Kidney glomerular epithelial cell (primary cell): ENCODE results near the gene FSTL3.
"Not testable (repeated sequence)": the region's sequence is repeated elsewhere in the genome, so short reads cannot be mapped to it uniquely, and the experiment has no call there.

Source experiments
- DNase-seq: peaks from one replicate; lab custom pipeline; 2025; lab: John Stamatoyannopoulos, UW

FSTL3 gene

GRCh38 chr19:676339-677105 lies at the start of gene FSTL3:
Gene FSTL3 (plus strand): TSS chr19:676392. CDS start chr19:676424, 32 bp downstream.
- no peak for DNase-seq

GRCh38 chr19:626566-626965 lies 49.6 kb upstream of the FSTL3 start:
- not testable (repeated sequence) for DNase-seq

- DNase-seq = no peak
Measured at GRCh38 chr19:628168-628567, 48.0 kb upstream of the FSTL3 start.

DNA sequence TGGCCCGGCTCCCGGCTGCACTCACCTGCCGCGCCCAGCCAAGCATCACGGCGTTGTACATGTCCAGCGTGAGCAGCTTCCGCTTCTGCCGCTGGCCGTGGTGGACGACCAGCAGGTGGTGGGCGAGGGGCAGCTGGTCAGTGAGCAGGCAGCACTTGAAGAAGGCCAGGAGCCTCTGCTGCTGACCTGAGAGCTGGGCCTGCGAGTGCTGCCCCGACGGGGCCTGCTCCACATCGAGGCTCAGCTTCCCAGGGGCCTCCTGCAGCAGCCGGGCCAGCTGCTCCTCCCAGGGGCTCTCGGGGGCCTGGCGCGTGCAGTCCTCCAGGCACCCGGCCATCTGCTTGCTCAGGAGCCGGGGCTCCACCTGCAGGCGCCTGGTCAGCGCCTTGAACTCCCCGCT lies 46.7 kb upstream of the FSTL3 start:
- not testable (repeated sequence) for DNase-seq

DNA sequence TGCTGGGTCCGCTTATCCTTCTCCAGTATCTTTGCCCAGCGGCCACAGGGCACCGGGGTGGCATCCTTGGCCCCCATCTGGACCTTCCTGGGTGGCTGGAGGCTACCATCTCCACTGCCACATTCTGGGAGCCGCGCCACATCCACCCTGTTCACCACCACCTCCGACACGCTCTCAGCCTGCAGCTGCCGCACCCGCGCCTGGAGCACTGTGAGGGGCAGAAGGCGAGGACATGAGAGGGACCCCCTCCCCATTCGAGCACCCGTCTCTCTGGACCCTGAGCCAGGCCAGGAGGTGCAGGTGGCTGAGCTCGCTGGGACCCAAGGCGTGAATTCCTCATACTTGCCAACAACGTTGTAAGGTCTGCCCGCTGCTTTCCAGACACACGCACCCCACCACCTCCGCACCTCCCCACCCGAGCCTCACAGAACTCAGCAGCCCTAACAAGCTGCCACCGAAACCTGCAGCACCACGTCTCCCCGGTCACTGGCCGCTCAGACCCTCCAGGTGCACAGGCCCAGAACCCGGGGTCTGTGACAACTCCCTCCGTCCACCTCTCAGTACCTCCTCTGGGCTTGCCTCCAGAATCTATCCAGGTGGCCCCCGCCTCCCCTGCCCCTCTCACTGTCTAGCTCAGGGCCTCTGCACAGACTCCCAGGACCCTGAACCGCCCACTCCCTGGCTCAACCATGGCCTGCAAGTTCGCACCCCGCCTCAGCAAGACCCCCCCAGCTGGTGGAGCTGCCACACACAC lies 46.1 kb upstream of the FSTL3 start:
- no peak for DNase-seq

GRCh38 chr19:632579-633067 lies 43.6 kb upstream of the FSTL3 start:
- DNase-seq = peak; percentile 18

GRCh38 chr19:633068-633785 lies 43.0 kb upstream of the FSTL3 start, which contains the start of gene POLRMT:
Gene POLRMT (minus strand): TSS chr19:633537. CDS start chr19:633512, 25 bp downstream.
- DNase-seq = peak; percentile 95

DNA sequence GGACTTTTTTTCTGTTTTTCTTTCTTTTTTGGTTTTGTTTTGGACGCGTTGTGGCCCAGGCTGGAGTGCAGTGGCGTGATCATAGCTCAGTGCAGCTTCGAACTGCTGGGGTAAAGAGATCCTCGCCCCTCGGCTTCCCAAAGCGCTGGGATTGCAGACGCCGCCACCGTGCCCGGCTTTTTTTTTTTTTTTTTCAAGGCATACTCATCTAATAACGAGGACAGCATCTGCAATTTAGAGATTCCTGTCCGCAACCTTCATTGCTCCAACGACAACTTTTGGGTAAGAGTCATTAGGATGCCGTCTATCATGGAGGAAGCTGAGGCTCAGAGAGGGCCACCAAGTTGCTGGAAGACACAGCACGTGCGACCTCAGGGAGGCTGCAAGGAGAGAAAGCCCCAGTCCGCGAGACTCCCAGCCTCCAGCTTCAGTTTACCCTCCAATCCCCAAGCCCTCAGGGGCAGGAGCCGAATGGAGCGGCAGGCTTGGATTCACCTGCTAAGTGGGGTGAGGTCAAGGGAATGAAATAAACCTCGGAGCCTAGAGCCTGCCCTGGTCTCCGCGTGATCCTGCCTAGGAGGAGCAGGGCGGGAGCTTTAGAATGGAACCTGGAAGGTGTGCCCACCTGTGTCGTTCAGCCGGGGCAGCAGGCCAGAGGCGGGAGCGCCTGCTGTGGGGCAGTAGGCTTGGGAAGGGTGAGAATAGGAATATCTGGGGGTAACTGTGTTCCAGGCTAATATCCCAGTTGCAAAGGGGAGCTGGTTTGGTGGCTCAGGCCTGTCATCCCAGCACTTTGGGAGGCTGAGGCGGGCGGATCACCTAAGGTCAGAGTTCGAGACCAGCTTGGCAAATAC lies 42.2 kb upstream of the FSTL3 start:
- no peak for DNase-seq

- no peak for DNase-seq
Measured at GRCh38 chr19:634975-635652, 41.1 kb upstream of the FSTL3 start.

GRCh38 chr19:638906-639252 lies 37.3 kb upstream of the FSTL3 start:
- no peak for DNase-seq

GRCh38 chr19:639253-640160 lies 36.7 kb upstream of the FSTL3 start, which contains the start of gene FGF22:
Gene FGF22 (plus strand): TSS chr19:639879. CDS start chr19:639926, 47 bp downstream.
- DNase-seq = peak; percentile 42

- DNase-seq = no peak
Measured at GRCh38 chr19:640161-640558, 36.0 kb upstream of the FSTL3 start.

DNA sequence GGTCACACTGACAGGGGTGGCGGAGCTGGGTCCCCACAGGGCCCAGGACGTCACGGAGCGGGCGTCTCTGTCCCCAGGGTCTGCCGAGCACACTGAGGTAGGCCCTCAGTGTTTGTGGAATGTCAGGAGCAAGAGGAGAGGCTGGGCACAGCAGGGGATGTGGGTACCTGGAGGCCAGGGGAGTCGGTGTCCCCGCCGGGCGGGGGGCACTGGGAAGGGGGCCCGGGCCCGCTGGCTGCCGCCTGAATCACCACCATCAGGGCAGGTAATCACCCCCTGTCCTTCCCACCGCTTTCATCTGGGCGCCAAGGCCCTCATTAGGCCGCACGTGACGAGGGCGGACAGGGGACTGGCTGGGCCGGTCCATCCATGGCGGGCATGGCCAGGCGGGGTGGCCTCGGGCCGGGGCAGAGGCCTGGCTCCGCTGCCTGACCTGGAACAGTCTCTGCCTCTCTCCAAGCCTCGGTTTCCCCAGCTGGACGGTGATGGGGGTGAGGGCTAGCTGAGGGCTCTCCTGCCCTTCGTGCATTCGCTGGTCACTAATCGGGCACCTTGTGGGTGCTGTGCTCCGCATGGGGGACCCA lies 35.5 kb upstream of the FSTL3 start:
- no peak for DNase-seq

DNA sequence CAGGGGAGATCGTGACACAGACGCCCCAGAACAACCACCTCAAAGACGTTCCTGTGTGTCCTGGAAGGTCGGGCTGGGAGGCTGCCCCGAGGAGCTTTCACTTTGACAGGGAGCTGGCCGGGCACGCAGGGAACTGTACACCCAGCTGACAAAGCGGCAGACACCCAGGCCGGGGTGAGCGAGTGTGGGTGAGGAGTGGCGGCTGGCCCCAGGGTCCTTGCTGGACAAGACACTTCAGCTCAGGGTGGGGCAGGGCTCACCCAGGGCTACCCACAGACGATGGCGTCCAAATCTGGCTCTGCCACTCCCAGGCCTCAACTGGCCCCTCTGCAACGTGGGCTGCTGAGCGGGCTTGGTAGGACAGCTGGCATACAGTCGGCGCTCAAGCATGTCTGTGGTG lies 34.5 kb upstream of the FSTL3 start:
- no peak for DNase-seq

DNA sequence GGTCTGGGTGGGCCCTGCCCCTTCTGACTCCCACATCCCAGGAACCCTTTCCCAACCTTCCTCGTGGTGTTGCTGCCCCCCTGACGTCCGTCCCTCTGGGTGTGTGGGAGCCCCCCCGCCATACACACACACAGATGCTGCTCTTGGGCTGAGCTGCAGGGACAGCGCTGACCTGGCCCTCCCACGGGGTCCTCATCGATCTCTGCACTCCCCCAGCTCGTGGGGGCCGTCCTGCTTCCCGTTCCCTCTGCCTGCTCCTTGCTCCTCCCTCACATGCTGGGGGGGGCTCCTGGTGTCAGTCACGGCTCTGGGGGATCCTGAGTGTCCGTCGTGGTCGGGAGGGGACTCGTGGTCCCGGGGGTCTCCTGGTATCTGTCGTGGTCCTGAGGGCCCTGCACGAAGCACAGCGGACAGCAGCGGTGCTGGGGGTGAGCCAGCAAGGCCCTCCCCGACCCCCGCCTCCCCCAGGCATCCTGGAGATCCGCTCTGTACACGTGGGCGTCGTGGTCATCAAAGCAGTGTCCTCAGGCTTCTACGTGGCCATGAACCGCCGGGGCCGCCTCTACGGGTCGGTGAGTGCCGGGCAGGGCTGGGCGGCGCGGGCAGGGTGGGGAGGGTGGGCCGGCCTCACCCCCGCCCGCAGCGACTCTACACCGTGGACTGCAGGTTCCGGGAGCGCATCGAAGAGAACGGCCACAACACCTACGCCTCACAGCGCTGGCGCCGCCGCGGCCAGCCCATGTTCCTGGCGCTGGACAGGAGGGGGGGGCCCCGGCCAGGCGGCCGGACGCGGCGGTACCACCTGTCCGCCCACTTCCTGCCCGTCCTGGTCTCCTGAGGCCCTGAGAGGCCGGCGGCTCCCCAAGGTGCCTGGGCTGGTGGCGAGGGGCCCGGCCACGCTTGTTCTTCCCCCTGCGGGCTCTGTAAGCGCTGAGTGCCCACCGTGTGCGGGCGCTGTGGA lies 33.1 kb upstream of the FSTL3 start:
- DNase-seq = no peak

DNA sequence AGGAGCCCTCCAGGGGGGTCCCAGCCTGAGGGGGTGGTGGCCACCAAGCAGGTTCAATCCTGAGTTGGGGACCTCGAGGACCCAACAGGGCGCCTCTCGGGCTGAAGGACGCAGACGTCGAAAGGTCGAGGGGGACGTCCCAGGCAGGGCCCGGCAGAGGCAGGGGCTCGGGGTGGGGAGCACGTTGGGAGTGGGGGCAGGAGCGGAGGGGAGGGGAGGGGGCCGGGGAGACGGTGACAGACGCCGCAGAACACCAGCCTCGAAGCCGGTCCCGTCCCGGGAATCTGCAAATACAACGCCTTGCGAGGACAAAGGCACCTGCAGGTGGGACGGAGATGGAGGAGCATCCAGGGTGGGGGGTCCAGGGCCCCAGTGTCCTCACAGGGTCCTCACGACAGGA lies 32.5 kb upstream of the FSTL3 start:
- DNase-seq = no peak

GRCh38 chr19:644363-644762 lies 31.8 kb upstream of the FSTL3 start:
- DNase-seq = no peak

GRCh38 chr19:644789-645188 lies 31.4 kb upstream of the FSTL3 start:
- no peak for DNase-seq
